Ovary (tissue), 9 donors: ENCODE data around the gene APBB2. TPM values are rescaled to one million over a fixed set of nuclear protein-coding genes. Genes with fewer than 3 reads are reported as not detected.

Experiments
- DNase-seq, 5 donors: peaks; one replicate each; pipeline ENCODE4 v3.0.0-alpha.2; 2019 to 2020
- H3K27ac ChIP-seq, 2 donors: fragments of 200-600 bp; one replicate each; pipeline versions ENCODE4 v1.5.1 to v1.8.0; 2019 to 2022
- H3K27me3 ChIP-seq: fragments of 200-600 bp; one replicate; pipeline ENCODE4 v1.8.0; 2022
- H3K36me3 ChIP-seq: fragments of 200-600 bp; sonication (generic); one replicate; pipeline ENCODE4 v1.5.1; 2019
- H3K4me1 ChIP-seq: one replicate; pipeline ENCODE4 v1.8.1; 2013; ENCODE audit warnings: mild to moderate bottlenecking, moderate library complexity; ENCODE audit not compliant: insufficient read depth
- H3K4me3 ChIP-seq: fragments of 200-600 bp; sonication (generic); one replicate; pipeline ENCODE4 v1.5.1; 2017
- H3K9me3 ChIP-seq, 2 donors: fragments of 200-600 bp in 1 of 2; sonication (generic) in 1 of 2; one replicate each; pipeline versions ENCODE4 v1.5.1 to v1.8.1; 2013 to 2019; ENCODE audit warnings: mild to moderate bottlenecking in 1 of 2, moderate library complexity in 1 of 2
- CTCF ChIP-seq, 3 donors: fragments of 450-650 bp in 2 of 3; fragments of 200-600 bp in 1 of 3; IDR thresholded peaks; one replicate each; pipeline versions ENCODE4 v1.5.1 to v1.8.0; 2016 to 2022; ENCODE audit warnings: antibody characterized with exemption in 3 of 3, mild to moderate bottlenecking in 1 of 3
- EP300 ChIP-seq: sonication (generic); formaldehyde crosslinking; IDR thresholded peaks from one replicate; pipeline ENCODE4 v1.6.1; 2017; ENCODE audit warnings: antibody characterized with exemption
- POLR2A ChIP-seq: fragments of 450-650 bp; IDR thresholded peaks from one replicate; pipeline ENCODE4 v1.6.1; 2017; ENCODE audit warnings: antibody characterized with exemption, mild to moderate bottlenecking, moderate library complexity
- WGBS, 3 donors: extraction: QIAGEN DNeasy Blood & Tissue Kit in 1 of 3; methylation state at CpG; one replicate each; pipeline versions ENCODE4 v1.1.5 to v1.1.7; 2013 to 2017; 5-methylcytosine and 5-hydroxymethylcytosine counted together
- intact Hi-C, 4 donors: fragments of 100-400 bp; cut with DNase I; formaldehyde crosslinking; loops; one replicate each; pipeline versions ENCODE4 v1.11.0 to v1.15.1; 2022 to 2023
- polyA plus RNA-seq, 2 donors: library from polyadenylated mRNA; stranded (reverse); fragments of 200-250 nt in 1 of 2; fragments of 350-450 nt in 1 of 2; fragmentation: Illumina TruSeq in 1 of 2; extraction: RNeasy Lipid Tissue Mini Kit (QIAGEN cat#74804) in 1 of 2; gene quantifications; one replicate each; pipeline ENCODE4 v1.2.3, GENCODE V29; 2013 to 2014
- total RNA-seq, 7 donors: library from RNA; depleted of rRNA in 2 of 7; stranded (reverse); fragments of >200 nt in 2 of 7; fragmentation: NEBNext Ultra II Directional in 3 of 7; extraction: Animal tissue kit (Norgen Biotek cat#: 25700) in 3 of 7; gene quantifications; one replicate each; pipeline versions ENCODE4 v1.1.0 to v1.2.4, GENCODE V29; 2016 to 2023
- donor health status: DM: no; HTN: no; CAD: no; lungs with moderate emphysema.
- donor health status: DM: no; HTN: no; CAD: no.
- donor health status: Bipolar disorder and iron deficiency.
- donor health status: DM: yes; HTN: yes; CAD: no.
- donor health status: DM: no; HTN: no; CAD: no.
- donor health status: DM: yes; HTN: yes; CAD: no.

Gene APBB2
- total and polyA plus RNA-seq, 9 donors = 30.9 to 163 (median 80.1) TPM

- intact Hi-C loops = no loop called here
- Histone ChIP-seq H3K27me3 (no peaks in the 10 kb centered on the region), H3K27ac (no peak overlapping the region), H3K4me3 (no peak overlapping the region), H3K9me3 (no peaks in the 10 kb centered on the region), H3K4me1 (peaks cover 10% of the 10 kb centered on the region), H3K36me3 (no peaks in the 10 kb centered on the region)
- DNase-seq = no peak
- TF ChIP-seq POLR2A (no peak), EP300 (no peak), CTCF (IDR thresholded peaks at IDR 0.05) (no peak)
- 82 to 91% (median 89%) methylated on average over 7 of the region's 7 CpGs for WGBS, 3 donors
These were observed 142.1 kb downstream of the APBB2 start for GRCh38 chr4:41072021-41072777.

GRCh38 chr4:41070516-41071281 is 143.6 kb downstream of the APBB2 start:
- 83 to 89% (median 88%) methylated on average over 10 of the region's 10 CpGs for WGBS, 3 donors
- TF ChIP-seq POLR2A (no peak), CTCF (IDR thresholded peaks at IDR 0.05) (no peak), EP300 (no peak)
- H3K4me1 ChIP-seq = peaks cover 11% of the 10 kb centered on the region

GRCh38 chr4:41069838-41070237 is 144.5 kb downstream of the APBB2 start:
- no peak for TF ChIP-seq EP300
- TF ChIP-seq POLR2A = no peak
- TF ChIP-seq CTCF (IDR thresholded peaks at IDR 0.05) = no peak
- H3K9me3 ChIP-seq = no peaks in the 10 kb centered on the region
- H3K4me3 ChIP-seq = no peak overlapping the region
- no peak overlapping the region for H3K27ac ChIP-seq
- intact Hi-C loops = no loop called here
- DNase-seq = no peak
- 94 to 97% (median 95%) methylated on average over 1 of the region's 1 CpG for WGBS, 3 donors
- H3K36me3 ChIP-seq = no peaks in the 10 kb centered on the region
- peaks cover 13% of the 10 kb centered on the region for H3K4me1 ChIP-seq
- H3K27me3 ChIP-seq = no peaks in the 10 kb centered on the region

More at GRCh38 chr4:41070516-41071281, 143.6 kb downstream of the APBB2 start:
- DNase-seq = no peak
- H3K36me3 ChIP-seq = no peaks in the 10 kb centered on the region
- H3K27ac ChIP-seq = no peak overlapping the region
- intact Hi-C loops = no loop called here
- H3K4me3 ChIP-seq = no peak overlapping the region
- H3K27me3 ChIP-seq = no peaks in the 10 kb centered on the region
- no peaks in the 10 kb centered on the region for H3K9me3 ChIP-seq

- 13 to 20% (median 15%) methylated on average over 5 of the region's 5 CpGs for WGBS, 3 donors
These were observed 145.1 kb downstream of the APBB2 start for GRCh38 chr4:41069257-41069656.

More at GRCh38 chr4:41069257-41069656, 145.1 kb downstream of the APBB2 start:
- Histone ChIP-seq H3K36me3 (no peaks in the 10 kb centered on the region), H3K9me3 (no peaks in the 10 kb centered on the region), H3K27me3 (no peaks in the 10 kb centered on the region), H3K4me1 (peaks cover 16% of the 10 kb centered on the region), H3K4me3 (no peak overlapping the region), H3K27ac (no peak overlapping the region)
- TF ChIP-seq EP300 = no peak
- no peak for TF ChIP-seq CTCF (IDR thresholded peaks at IDR 0.05)
- no peak for TF ChIP-seq POLR2A
- no peak for DNase-seq
- intact Hi-C loops = no loop called here
